ENCODE measurements around the gene WDR7.

WDR7 gene

DNA sequence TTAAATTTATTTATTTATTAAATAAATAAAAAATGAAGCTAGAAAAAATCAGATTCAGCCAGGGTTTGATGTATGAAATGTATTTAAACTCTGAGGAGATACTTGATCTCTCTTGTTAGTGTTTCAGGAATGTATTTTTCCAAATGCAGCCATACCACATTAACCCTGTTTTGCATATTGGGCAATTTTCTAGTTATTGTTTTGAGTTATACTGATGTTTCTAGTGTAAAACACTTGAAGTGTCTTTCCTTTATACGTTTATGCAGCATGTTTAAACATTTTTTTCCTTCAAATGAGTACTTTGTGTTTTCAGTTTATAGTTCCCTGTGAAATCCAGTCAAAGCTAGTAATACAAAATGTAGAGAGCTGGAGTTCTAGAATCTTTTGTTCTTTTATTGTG lies 69.9 kb downstream of the WDR7 start:
- no peak for DNase-seq (ENCODE audit: extremely low read depth in 1 of 2, low read depth in 1 of 2)

DNA sequence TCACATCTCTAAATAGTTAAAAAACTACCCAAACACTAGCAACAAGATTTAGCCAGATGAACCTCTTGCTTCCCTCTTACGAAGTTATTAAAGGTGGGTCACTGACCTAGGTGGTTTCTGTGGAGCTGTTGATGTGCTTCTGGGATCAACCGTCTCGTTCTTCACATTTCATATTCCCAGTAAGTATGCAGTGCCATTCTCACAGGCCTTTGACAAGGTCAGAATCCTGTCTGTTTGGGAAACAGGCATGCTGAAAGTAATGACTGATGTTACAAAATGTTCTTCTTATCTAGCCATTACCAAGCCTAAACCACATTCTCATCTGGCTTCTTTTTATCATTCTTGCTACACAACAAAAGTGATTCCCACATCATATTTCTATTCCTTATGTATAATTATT lies 70.3 kb downstream of the WDR7 start:
- DNase-seq (ENCODE audit: extremely low read depth in 1 of 2, low read depth in 1 of 2): no peak

DNA sequence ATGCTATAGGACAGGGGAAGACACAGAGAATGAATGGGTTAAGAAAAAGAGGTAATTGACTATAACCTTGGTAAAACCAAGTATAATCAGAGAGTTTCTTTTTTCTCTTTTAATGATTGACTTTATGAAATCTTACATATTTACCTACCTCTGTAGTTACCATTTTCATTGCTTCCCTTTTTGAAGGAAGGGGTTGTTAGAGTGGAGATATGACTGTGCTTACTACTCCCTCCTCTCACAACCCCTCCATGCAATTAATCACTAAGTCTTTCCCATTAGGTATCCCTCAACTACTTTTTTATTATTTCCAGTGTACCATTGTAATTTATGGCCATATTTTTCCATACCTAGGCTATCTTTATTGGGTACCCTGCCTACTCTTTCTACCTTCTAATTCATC lies 71.4 kb downstream of the WDR7 start:
- no peak for DNase-seq (ENCODE audit: extremely low read depth in 1 of 2, low read depth in 1 of 2)

DNA sequence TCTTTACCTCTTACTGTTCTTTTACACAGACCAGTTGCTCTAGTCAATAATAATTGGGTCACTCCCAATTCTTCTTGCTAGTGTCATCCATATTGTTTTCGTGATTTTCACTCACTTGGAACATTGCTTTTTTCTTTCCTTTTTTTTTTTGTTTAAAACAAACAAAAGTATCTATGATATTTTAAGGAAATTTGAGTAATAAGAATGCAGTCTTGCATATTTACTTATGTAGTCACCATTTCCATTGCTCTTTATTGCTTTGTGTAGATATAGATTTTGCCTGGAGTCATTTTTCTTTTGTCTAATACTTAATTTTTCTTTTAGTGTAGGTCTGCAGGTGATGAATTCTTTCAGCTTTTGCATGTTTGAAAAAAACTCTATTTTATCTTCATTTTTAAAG lies 71.9 kb downstream of the WDR7 start:
- DNase-seq (ENCODE audit: extremely low read depth in 1 of 2, low read depth in 1 of 2): no peak

DNA sequence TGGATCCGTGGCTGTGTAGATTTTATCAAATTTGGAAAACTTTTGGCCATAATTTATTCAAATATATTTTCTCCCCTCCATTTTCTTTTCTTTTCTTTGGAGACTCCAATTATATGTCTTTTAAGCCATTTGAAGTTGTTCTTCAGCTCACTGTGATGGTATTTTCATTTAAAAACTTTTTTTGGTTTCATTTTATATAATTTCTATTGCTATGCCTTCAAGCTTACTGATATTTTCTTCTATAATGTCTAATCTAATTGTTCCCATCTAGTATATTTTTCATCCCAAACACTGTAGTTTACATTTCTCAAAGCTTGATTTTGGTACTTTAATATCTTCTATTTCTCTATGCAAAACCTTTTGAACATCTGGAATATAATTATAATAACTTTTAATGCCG lies 72.5 kb downstream of the WDR7 start:
- DNase-seq (ENCODE audit: extremely low read depth in 1 of 2, low read depth in 1 of 2): no peak

DNA sequence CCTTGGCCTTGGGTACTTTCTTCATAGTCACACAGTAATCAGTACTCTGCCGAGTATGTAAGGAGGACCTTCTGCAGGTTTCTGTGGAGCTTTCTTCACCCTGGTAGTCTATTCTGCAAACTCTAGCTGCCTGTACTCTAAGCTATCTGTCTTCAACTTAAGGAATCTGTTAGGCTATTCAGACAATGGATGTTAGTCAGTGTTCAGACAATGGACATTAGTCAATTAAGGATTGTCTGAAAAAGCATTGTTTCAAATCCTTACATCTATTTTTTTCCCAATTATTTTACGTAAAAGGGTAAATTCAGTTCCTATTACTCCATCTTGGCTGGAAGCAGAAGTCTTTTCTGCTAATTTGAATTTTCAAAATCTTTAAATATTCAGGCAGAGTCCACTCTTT lies 75.7 kb downstream of the WDR7 start:
- DNase-seq (ENCODE audit: extremely low read depth in 1 of 2, low read depth in 1 of 2): no peak

DNA sequence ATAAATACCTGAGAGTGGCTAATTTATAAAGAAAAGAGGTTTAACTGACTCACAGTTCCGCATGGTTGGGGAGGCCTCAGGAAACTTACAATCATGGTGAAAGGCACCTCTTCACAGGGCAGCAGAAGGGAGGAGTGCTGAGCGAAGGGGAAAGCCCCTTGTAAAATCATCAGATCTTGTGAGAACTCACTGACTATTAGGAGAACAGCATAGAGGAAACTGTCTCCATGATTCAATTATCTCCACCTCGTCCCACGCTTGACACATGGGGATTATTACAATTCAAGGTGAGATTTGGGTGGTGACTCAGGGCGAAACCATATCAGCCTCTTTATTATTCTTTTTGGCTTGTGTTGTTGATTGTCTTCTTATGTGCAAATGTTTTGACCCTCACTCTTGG lies 76.2 kb downstream of the WDR7 start:
- no peak for DNase-seq (ENCODE audit: extremely low read depth in 1 of 2, low read depth in 1 of 2)

DNA sequence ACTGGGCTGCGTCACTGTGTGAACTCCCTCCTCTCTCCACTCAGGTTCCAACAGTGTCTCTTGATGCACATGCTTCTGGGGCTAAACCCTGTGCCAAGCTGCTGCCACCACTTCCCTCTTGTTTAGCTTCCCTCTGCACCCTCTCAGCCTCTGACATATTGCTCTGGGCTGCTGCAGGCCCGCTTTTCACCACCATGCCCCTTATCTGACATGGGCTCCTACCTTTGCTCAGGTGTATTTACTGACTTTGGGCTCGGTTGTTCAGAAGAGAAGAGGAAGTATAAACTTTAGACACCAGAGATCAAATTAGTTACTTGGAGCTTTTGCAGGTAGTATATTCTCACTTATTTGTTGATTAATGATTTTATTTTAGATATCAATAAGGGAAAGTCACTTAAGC lies 77.6 kb downstream of the WDR7 start:
- DNase-seq (ENCODE audit: extremely low read depth in 1 of 2, low read depth in 1 of 2): no peak

DNA sequence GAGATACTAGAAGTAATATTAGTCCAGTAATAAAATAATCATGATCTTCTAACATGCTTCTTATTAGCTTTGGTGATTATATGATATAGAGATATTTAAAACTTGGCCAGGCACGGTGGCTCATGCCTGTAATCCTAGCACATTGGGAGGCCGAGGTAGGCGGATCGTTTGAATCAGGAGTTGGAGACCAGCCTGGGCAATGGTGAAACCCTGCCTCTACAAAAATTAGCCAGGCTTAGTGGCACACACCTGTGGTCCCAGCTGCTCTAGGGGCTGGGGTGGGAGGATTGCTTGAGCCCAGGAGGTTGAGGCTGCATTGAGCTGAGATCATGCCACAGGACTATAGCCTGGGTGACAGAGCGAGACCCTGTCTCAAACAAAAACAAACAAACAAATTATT lies 87.0 kb downstream of the WDR7 start:
- no peak for DNase-seq (ENCODE audit: extremely low read depth in 1 of 2, low read depth in 1 of 2)

DNA sequence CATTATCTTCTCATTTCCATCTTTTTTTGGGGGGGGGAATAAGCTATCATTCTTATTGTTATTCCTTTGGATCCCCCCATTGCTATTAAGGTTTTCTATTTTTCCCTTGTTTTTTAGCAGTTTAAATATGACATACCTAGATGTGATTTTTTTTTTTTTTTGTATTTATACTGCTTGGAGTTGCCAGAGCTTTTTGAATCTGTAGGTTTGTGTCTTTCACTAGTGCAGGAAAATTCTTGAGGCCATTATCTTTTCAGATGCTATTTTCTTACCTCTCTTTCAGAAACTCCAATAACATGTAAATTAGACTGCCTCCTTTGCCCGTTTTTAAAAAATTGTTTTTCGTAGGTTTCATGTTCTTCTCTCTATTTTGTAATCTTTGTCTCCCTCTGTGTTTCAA lies 88.6 kb downstream of the WDR7 start:
- DNase-seq (ENCODE audit: extremely low read depth in 1 of 2, low read depth in 1 of 2): no peak

DNA sequence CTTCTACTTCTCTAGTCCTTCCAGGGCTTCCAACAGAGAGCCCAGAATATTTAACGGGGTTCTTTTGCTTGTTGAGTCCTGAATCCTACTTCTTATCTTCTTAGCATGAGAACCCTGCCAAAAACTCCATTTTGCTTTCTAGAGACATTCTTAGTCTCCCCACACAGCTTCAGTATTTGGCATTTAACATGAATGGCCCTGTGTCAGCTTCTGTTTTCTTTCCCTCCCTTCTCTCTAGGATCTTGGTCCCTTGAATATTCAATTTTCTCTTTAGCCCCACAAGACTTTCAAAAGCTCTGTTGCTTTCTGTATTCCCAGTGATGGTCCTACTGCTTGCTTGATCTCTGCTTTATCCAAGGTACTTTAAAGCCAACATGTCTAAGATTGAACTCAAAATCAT lies 89.5 kb downstream of the WDR7 start:
- DNase-seq (ENCODE audit: extremely low read depth in 1 of 2, low read depth in 1 of 2): no peak

DNA sequence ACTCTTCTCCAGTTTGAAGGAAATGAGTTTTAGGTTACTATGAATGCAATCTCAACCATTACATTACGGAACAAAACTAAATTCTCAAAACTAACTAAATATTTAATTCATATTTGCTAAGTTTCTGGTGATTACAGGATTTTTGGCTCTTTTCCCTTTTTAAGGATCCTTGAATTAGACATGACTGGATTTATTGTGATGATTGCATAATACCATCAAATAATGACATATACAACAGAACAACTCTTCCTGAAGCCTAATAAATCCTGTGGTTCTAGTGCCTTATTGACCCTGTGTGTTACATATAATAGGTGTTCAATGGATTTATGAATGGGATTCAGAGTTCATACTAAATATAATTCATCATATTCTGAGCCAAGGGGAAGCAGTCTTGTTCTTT lies 90.5 kb downstream of the WDR7 start:
- DNase-seq (ENCODE audit: extremely low read depth in 1 of 2, low read depth in 1 of 2): no peak

DNA sequence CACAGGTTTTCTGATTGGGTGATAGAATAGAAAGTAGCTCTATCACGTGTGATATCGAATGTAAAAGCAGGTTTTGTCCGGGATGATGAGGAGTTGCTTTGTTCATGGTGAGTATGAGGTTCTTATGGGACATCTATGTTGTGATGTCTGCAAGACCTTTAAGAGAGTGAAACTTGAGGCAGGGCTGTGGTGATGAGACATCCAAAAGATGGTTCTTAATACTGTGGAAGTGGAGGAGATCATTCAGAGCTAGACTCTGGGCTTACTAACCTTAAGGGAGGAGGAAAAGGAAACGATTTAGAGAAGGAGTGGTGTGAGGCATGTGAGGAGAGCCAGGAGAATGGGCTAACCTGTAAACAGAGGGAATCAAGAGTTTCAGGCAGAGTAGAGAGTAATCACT lies 92.0 kb downstream of the WDR7 start:
- DNase-seq (ENCODE audit: extremely low read depth in 1 of 2, low read depth in 1 of 2): no peak

DNA sequence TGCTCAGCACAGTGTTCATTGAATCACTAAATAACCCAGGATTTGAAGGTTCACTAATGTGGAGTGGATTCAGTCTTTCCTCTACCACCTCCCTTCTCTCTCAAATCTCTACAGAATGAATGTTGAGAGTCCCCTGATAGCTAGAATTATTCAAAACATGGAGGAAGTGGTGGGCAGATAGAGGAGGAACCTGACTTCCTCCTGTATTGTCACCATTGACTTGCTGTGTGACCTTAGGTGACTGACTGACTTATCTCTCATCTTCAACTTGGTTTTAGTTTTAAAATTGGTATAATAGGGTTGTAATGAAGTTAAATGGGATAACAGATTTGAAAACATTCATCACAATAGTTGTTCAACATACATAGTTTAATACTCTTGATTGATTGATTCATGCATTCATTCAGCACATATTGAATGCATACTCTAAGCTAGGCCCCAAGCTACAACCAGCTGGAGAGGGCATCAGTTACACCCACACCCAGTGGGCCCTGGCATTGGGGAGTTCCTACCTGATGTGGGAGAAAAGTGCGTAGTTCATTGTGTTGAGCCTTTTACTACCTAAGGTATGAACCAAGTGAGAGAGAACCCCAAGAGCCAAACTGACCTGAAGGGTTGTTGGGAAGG lies 96.0 kb downstream of the WDR7 start:
- DNase-seq (ENCODE audit: extremely low read depth in 1 of 2, low read depth in 1 of 2): no peak

DNA sequence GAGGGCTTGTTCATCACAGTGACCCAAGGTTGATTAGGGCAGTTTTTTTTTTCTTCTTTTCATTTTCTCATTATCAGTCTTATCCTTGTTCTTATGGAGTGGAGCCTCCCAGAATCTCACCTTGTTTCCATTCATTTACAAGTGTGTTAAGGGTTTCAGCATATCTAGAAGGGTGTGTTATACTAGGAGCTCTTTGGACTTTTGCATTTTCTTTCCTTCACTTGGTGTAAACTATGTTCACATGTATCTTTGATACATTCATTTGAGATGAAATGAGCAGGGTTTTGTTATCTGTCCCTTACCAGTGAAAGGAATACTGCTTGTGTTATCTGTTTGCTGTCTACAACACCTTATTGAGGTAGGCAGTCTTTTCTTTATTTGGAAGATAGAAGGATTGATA lies 96.7 kb downstream of the WDR7 start:
- no peak for DNase-seq (ENCODE audit: extremely low read depth in 1 of 2, low read depth in 1 of 2)

DNA sequence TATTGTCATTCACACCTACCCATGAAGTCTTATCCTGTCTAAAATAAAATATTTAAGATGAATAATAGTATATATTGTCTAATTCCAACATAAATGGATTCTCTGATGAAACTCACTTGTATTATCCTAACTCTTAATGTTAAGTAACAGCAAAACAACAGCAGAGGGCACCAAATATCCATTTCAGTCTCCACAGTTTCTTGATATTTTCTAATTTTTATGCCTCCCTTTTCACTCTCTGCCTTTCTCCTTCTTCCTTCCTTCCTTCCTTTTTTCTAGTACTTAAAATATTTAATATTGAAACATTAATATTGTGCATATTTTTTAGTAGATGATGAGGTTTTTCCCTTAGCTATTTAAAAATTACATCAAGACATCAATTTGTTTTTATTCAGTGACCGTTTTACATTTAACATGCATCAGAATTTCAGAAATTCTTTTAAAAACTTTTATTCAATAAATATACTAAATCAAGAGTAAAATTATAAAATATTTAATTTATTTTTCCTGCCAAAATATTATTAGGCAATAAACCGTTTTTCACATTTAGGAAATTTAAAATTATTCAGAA lies 97.6 kb downstream of the WDR7 start:
- no peak for DNase-seq (ENCODE audit: extremely low read depth in 1 of 2, low read depth in 1 of 2)

DNA sequence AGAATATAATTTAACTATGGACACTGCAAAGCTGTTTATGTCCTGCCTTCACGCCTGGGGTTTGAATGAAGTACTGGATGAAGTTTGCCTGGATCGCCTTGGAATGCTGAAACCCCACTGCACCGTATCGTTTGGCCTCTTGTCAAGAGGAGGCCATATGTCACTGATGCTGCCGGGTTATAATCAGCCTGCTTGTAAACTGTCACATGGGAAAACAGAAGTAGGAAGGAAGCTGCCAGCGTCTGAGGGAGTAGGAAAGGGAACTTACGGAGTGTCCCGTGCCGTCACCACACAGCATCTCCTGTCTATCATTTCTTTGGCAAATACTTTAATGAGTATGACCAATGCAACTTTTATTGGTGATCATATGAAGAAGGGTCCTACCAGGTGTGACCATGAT lies 105.8 kb downstream of the WDR7 start:
- no peak for DNase-seq (ENCODE audit: extremely low read depth in 1 of 2, low read depth in 1 of 2)

DNA sequence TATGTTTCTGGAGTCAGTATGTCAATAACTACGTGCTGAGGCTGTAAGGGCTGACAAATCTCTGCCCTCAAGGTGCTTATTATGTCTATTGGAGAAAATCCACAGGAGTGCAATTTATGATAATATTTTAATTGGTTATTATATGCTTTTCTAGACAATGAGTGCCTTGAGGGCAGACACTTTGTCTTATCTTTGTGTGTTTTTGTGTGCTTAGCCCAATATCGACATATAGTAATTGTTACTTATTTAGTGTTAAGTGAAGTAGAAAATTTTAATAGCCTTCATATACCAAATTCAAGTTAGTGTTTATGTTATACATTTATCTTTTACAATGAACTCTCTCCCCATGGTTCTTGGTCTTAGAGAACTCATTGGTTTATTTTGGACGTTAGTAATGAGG lies 118.9 kb downstream of the WDR7 start:
- no peak for DNase-seq (ENCODE audit: extremely low read depth in 1 of 2, low read depth in 1 of 2)

DNA sequence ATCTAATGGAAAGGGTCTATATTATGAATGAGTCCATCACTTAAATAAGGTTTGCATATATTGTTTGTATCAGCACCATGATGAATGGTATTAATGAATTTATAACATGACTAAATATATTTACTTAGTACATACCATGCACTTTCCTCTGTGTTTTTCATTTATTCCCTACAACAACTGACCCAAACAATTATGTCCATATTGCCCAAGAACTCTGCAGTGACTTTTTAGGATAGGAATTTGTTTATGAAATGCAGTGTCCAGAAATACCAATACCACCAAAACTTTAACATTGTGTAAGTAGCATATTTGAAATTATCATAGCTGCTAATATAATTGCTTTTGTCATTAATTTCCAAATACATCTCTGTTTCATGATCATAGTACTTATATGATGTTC lies 119.7 kb downstream of the WDR7 start:
- DNase-seq (ENCODE audit: extremely low read depth in 1 of 2, low read depth in 1 of 2): no peak

DNA sequence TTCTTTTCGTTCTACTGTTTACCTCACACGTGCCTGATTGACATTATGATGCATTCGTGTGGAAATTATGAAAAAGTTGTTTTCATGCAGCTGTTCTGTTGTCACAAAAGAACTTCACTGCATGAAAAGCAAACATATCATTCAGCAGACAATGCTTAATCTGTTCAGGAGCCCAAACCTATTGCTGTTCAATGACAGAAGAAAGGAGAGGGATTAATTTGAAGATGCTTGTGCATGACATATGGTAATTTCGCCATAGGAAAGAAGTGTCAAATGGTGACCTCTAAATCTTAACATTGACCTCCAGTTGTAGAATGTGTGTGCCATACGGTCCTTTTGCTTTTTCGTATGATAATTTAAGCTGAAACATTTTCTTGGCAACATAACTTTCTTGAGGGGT lies 124.5 kb downstream of the WDR7 start:
- no peak for DNase-seq (ENCODE audit: extremely low read depth in 1 of 2, low read depth in 1 of 2)

DNA sequence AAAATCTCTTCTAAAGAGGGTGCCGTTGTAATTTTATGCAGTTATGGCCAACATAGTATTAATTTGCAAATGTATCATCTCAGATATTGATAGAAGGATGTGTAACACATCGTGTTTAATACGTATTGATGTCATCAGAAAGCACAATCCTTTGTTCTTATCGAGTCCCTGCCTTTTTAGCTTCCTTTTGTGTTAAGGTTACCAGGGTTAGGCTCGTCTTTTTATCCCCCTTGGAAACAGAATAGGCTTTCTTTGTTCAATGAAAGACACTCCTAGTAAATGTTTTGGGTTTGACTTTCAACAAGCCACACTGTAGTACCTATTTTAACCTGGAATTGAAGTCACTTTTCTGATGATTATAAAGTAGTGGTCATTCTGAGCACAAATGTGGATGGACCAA lies 136.2 kb downstream of the WDR7 start:
- DNase-seq (ENCODE audit: extremely low read depth in 1 of 2, low read depth in 1 of 2): no peak

DNA sequence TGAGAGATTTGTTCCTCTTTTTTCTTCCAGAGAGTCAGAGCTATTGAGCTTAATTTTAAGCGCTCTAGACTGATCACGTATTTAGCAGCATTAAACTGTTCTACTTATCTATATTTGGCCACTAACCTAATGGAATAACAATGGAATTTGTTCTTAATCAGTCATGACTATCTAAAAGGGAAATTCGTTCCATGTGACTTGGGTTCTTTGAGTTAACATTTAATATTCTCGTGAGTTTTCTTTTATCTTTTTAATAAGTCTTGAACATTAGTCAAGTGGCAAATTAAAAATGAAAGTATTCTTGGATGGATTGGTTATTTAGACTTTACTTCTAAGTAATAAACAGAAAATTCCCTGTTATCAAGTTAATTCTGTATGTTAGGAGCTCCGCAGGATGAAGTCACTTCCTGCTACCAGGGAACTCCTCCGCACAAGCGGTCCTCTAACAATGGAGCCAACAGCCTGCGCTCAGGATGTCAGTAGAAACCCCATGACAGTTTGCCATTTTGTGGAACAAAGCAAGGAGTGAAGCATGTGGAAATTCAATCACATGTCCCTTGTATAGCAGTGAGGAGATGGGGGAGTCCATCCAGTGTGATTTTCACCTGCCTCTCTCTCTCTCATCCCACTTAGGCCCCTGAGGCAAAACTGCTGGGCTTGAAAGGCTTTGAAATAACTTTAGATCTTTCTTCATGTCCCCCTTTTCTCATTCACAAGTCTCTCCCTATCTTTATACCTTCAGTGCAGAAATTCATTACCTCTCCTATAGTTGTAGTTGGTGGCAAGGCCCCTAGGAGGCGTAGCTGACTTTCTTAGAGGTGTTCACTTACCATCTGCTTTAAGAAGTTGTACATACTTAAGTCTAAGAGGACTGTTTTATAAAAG lies 138.1 kb downstream of the WDR7 start:
- DNase-seq (ENCODE audit: extremely low read depth in 1 of 2, low read depth in 1 of 2): no peak

DNA sequence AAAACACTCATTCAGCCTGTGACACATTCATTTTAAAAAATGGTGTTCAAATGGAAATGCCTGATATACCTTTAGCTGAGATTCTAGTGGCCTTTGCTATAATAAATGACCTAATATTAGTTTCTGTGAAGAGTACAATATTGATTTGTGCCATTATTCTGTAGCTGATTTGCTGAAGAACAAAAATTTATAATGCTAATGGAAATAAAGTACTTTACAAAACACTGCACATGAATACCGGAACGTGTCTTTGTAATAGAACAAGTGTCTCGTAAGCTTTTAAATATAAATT lies 138.7 kb downstream of the WDR7 start:
- no peak for DNase-seq (ENCODE audit: extremely low read depth in 1 of 2, low read depth in 1 of 2)
